RPMI7951 (cell line): Measurements from ENCODE around the gene NEXMIF. TPM values are rescaled to one million over a fixed set of nuclear protein-coding genes. Genes with fewer than 3 reads are reported as not detected.
"Not testable (repeated sequence)": the region's sequence is repeated elsewhere in the genome, so short reads cannot be mapped to it uniquely, and the experiment has no call there.

ENCODE experiments used
- DNase-seq: peaks from one replicate; pipeline ENCODE4 v3.0.0-alpha.2; 2012; ENCODE audit warnings: low read depth
- total RNA-seq: library from RNA; depleted of rRNA; stranded (reverse); fragments of >200 nt; shearing (Covaris generic); gene quantifications from 2 replicates; pipeline ENCODE4 v1.2.3, GENCODE V29; 2014; rRNA removed

The NEXMIF gene
- total RNA-seq, 1 experiment from 2014 or later = not detected

DNA sequence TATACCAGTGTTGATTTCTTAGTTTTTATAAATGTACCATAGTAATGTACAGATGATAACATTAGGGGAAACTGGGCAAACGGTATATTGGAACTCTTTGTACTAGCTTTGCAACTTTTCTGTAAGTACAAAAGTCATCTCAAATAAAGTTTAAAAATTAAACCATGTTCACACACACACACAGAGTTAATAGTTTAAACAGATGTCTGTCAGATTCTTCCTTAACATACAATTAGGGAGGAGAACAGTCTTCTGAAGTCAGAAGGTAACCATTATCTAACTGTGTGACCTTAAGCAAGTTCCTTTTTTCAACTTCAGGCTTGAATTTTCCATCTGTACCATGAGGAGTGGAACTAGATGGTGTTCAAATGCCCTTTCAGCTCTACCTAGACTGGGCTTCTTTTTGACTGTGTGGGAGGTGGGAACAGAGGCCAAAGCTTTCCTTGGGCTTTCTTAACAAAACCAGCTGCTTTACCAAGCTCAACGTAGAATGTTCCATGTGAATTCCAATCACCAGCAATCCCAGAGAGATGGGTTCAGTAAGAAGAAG is 127.8 kb downstream of the NEXMIF start:
- no peak for DNase-seq

DNA sequence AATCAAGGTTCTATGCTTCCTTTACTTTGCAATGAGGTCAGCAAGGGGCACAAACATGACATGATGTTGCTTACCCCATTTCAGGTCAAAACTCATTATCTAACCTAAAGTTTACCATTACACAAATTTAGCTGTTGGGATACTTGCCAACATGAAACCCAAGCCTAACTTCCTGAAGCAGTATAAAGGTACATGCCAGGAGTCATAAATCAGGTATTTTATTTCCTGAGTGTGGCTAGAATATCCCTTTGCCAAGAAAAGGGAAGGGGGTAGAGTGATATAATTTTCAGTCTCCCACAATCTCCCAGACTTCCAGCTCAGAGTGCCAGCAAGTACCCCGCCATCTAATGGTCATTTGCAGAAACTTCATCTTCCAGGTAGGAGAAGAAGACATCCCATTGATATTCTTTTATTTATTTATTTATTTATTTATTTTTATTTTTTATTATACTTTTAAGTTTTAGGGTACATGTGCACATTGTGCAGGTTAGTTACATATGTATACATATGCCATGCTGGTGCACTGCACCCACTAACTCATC is 136.6 kb downstream of the NEXMIF start:
- DNase-seq = no peak

DNA sequence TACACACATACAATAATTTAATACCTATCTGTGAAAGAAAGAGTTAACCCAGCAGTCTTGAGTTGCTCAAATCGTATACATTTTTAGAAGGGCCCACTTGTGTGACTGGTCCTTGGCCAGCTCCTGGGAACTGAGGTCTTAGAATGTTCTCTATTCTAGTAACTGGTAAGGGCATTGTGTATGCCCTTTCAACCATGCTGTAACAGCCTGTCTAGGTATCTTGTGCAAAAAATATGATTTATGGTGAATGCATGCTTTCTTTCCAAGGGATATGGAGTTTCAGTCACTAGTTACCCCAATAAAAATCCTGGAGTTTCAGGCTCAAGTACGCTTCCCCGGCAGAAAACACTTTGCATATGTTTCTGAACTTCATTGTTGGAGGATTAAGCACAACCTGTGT is 140.6 kb downstream of the NEXMIF start:
- no peak for DNase-seq

DNA sequence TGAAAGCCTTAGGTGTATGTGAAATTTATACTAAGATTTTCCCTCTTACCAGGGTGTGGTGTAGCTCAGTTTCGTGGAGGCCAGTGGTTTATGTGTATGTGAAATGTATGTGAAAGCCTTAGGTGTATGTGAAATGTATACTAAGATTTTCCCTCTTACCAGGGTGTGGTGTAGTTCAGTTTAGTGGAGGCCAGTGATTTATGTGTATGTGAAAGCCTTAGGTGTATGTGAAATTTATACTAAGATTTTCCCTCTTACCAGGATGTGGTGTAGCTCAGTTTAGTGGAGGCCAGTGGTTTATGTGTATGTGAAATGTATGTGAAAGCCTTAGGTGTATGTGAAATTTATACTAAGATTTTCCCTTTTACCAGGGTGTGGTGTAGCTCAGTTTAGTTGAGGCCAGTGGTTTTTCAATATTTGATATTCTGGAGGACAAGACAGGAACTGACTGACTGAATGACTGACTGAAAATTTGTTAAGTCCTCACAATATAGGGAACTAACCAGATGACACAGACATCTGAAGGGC is 143.7 kb downstream of the NEXMIF start:
- DNase-seq = no peak

DNA sequence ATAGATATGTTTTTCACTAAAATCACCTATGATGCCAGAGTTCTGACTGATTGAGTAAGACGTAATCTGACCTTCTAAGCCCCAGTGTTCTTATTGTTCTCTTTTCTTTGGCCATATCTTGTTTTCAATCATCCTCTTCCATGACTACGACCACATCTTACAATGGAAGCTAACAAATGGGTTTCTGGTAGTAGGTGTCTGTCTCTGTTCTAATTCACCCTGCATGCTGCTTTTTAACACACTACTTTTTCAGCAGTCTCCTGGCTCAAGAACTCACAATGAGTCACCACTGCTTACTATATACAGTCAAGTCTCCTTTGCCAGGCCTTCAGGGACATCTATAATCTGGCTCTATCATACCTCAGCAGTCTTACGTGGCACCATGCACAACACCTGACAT is 146.1 kb downstream of the NEXMIF start:
- DNase-seq = no peak

DNA sequence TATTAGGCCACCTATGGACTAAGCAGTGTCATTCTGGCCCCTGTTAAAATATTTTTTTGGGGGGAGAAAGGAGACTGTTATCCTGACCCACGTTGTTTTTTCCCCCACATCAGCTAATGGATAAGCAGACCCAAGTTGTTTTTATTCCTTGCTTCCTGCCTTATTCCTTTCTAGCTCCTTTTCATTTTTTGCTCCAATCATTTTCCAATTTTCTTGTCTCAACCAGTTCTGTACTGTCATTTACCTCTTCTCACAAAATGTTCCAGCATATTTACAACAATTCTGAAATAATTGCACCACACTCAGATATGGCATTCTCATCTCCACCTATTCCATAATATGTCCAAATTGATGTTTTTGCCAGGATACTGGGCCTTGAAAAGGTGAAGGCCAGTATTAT is 150.3 kb downstream of the NEXMIF start:
- DNase-seq = no peak

DNA sequence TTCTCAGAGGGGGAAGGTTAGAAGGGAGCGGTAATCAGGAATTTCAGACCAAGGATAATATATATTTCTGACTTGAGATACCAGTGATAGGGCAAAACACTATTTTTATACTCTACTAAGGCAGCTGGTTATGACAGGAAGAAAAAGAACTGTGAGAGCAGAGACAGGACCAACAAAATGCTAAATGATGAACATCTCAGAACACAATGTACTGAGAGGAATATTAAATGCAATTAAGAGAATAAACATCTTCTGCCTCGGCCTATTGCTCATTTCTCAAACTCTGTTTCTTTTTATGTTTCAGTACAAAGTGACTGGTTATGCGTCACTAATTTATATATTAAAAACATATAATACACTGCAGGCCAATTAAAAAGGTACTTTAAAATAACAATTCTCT is 188.8 kb downstream of the NEXMIF start:
- no peak for DNase-seq

DNA sequence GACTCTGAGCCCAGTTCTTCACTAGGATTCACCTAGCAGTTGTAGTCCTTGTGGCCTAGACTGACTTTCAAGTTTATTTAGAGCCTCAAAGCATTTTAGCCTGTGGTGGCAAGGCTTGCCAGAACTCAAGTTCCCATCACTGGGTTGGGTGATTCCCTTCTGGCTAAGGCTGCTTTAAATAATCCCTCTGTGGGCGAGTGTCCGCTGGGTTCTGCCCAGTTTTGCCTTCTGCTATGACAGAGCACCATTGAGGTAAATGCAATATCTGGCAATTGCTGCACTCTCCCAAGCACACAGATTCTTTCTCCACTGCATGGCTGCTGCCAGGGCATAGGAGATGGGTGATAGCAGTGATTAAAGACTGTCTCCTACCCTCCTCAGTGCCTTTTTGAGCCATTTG is 220.0 kb downstream of the NEXMIF start:
- no peak for DNase-seq

DNA sequence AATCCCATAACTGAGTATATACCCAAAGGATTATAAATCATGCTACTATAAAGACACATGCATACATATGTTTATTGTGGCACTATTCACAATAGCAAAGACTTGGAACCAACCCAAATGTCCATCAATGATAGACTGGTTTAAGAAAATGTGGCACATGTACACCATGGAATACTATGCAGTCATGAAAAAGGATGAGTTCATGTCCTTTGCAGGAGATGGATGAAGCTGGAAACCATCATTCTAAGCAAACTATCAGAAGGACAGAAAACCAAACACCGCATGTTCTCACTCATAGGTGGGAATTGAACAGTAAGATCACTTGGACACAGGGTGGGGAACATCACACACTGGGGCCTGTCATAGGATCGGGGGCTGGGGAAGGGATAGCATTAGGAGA is 223.9 kb downstream of the NEXMIF start:
- not testable (repeated sequence) for DNase-seq

DNA sequence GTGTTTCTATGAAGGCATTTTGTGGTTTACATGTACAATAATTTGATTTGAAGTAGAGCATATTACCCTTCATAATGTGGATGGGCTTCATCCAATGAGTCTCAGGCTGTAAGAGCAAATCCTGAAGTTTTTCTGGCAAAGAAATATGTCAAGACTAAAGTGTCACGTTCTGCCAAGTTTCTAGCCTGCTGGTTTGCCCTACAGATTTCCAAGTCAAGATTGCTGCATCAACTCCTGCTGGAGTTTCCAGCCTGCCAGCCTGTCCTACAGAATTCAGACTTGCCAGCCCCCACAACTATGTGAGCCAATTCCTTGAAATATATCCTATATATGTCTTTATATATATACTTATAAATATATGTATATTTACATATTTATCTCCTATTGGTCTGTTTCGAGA is 240.8 kb downstream of the NEXMIF start:
- DNase-seq = no peak

Other genes starting within 250 kb of the NEXMIF start
- 43.1 and 50.1 TPM in 2 replicates for gene ABCB7, start 230.8 kb upstream of the NEXMIF start, total RNA-seq